GM12878 (cell line): ENCODE data around the gene TRABD2A. TPM values are rescaled to one million over a fixed set of nuclear protein-coding genes. Genes with fewer than 3 reads are reported as not detected.

ENCODE experiments used
- ATF7 ChIP-seq: fragments of 450-650 bp; IDR thresholded peaks from 2 replicates; pipeline ENCODE4 v1.6.1; 2016; ENCODE audit warnings: low read depth, mild to moderate bottlenecking
- BACH1 ChIP-seq: fragments of 450-650 bp; IDR thresholded peaks from 2 replicates; pipeline ENCODE4 v1.6.1; 2017; ENCODE audit warnings: mild to moderate bottlenecking, borderline replicate concordance
- BCL11A ChIP-seq: IDR thresholded peaks from 2 replicates; pipeline ENCODE4 v1.6.1; 2011; ENCODE audit warnings: low read depth, low read length
- CBX3 ChIP-seq: fragments of 200-600 bp; sonication (generic); IDR thresholded peaks from 2 replicates; pipeline ENCODE4 v1.6.1; 2016; ENCODE audit warnings: low read depth, borderline replicate concordance
- CREB1 ChIP-seq: IDR thresholded peaks from 2 replicates; pipeline ENCODE4 v1.6.1; 2012; ENCODE audit warnings: low read depth, mild to moderate bottlenecking, inconsistent platforms
- FOS ChIP-seq: IDR thresholded peaks from 3 replicates; pipeline ENCODE4 v1.6.1; 2011; ENCODE audit warnings: borderline replicate concordance; ENCODE audit not compliant: insufficient read length; ENCODE audit errors: extremely low read depth
- JUNB ChIP-seq: IDR thresholded peaks from 2 replicates; pipeline ENCODE4 v1.6.1; 2016; ENCODE audit warnings: antibody characterized with exemption, mild to moderate bottlenecking
- JUND ChIP-seq: IDR thresholded peaks from 2 replicates; pipeline ENCODE4 v1.6.1; 2012; ENCODE audit warnings: low read depth, mild to moderate bottlenecking, low read length, improper control_type of control experiment, moderate library complexity
- MEF2A ChIP-seq: IDR thresholded peaks from 2 replicates; pipeline ENCODE4 v1.6.1; 2011; ENCODE audit warnings: low read depth, mild to moderate bottlenecking, low read length, moderate library complexity; ENCODE audit not compliant: insufficient read depth
- MTA3 ChIP-seq: IDR thresholded peaks from 2 replicates; pipeline ENCODE4 v1.6.1; 2012; ENCODE audit warnings: low read length, inconsistent platforms, borderline replicate concordance
- NRF1 ChIP-seq: conservative IDR thresholded peaks from 2 replicates; pipeline ENCODE4 v1.6.1; 2011; ENCODE audit warnings: mild to moderate bottlenecking, low read depth, low read length, improper control_type of control experiment
- SIN3A ChIP-seq: IDR thresholded peaks from 2 replicates; pipeline ENCODE4 v1.6.1; 2012; ENCODE audit warnings: low read depth, low read length, improper control_type of control experiment
- SP1 ChIP-seq: IDR thresholded peaks from one replicate; pipeline ENCODE4 v1.6.1; 2011; ENCODE audit warnings: low read depth, low read length
- SREBF2 ChIP-seq: IDR thresholded peaks from 2 replicates; pipeline ENCODE4 v1.6.1; 2012; ENCODE audit warnings: mild to moderate bottlenecking, low read length
- ZNF384 ChIP-seq: IDR thresholded peaks from 2 replicates; pipeline ENCODE4 v1.6.1; 2012; ENCODE audit warnings: low read depth, mild to moderate bottlenecking, low read length, improper control_type of control experiment, borderline replicate concordance
- polyA plus RNA-seq, 11 experiments: library from polyadenylated mRNA; depleted of rRNA in 4 of 11; unstranded in 6 of 11; stranded (reverse) in 5 of 11; fragments of >200 nt; fragmentation: Nextera tagmentation in 4 of 11; fragmentation: Illumina TruSeq in 1 of 11; extraction: Ambion mirVana in 4 of 11; extraction: Trizol in 1 of 11; gene quantifications; 1 replicate in 1 of 11; 2 replicates in 10 of 11; pipeline versions ENCODE4 v1.2.1 to v1.2.3, GENCODE V29; 2011 to 2016; ENCODE audit warnings: inconsistent platforms in 2 of 11, missing spikeins in 2 of 11, low read depth in 1 of 11
- total RNA-seq, 4 experiments: library from RNA; depleted of rRNA in 3 of 4; stranded (reverse); fragments of >200 nt in 3 of 4; fragmentation: Illumina TruSeq in 1 of 4; extraction: Trizol in 1 of 4; gene quantifications; 2 replicates each; pipeline versions ENCODE4 v1.2.1 to v1.2.3, GENCODE V29; 2013 to 2021
- TF ChIP-seq, protein P1 (sequence below): IDR thresholded peaks from 2 replicates; pipeline ENCODE4 v1.6.1; 2011; ENCODE audit warnings: mild to moderate bottlenecking, low read depth, low read length, moderate library complexity; ENCODE audit not compliant: insufficient replicate concordance
- TF ChIP-seq, protein P2 (sequence below): IDR thresholded peaks from 2 replicates; pipeline ENCODE4 v1.6.1; 2011; ENCODE audit warnings: borderline replicate concordance, low read depth, mild to moderate bottlenecking, moderate library complexity, low read length; ENCODE audit not compliant: insufficient read depth, poor library complexity, severe bottlenecking
- TF ChIP-seq, protein P3 (sequence below): fragments of 450-650 bp; IDR thresholded peaks from 2 replicates; pipeline ENCODE4 v1.6.1; 2018; ENCODE audit warnings: borderline replicate concordance, mild to moderate bottlenecking; ENCODE audit not compliant: partially characterized antibody
- TF ChIP-seq, protein P4 (sequence below): fragments of 450-650 bp; IDR thresholded peaks from 2 replicates; pipeline ENCODE4 v1.6.1; 2014; ENCODE audit warnings: mild to moderate bottlenecking
- TF ChIP-seq, protein P5 (sequence below): IDR thresholded peaks from 2 replicates; pipeline ENCODE4 v1.6.1; 2012; ENCODE audit warnings: low read length, inconsistent platforms

TRABD2A gene
- total and polyA plus RNA-seq, 10 of the 15 experiments (the other 5 are each of a cell fraction or from before 2014, with no cell fraction given): 1.4 to 7.6 (median 4.1) TPM

DNA sequence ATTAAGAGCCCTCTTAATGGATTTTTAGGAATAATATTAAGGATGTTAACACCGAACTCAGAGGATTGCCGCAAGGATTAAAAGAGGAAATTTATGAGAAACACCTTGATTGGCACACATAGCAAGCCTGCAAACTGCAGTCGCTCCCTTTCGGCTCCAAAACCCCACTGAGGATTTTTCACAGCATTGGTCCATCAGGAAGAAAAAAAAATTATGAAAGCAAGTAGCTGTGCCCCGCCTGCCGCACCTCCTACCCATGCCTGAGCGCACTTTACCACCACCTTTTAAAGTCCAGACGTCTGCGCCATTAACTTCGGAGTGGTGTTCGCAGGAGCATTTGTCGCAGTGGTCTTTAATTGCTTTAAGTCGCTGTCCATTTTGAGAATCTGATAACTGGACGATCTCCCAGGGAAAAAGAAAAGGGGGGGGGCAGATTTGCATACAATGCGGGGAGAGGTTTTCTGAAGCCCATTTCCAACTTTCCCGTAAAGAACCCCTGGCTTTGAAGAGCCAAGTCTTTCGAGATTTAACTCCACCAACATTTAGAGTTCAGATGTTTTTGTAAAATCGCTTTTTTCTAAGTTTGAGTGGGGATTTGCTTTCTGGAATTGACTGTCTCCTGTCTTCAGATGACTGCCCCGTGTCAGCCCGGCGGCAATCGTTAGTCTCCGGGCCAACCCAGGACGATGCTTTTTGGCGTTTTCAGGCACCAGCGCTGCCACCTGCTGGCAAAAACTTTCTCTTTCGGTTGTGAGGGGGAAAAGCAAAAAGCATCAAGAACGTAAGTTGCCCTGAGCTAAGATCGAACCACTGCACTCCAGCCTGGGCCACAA is 913 bp upstream of the TRABD2A start (continued):
- TF ChIP-seq, protein P1, sequence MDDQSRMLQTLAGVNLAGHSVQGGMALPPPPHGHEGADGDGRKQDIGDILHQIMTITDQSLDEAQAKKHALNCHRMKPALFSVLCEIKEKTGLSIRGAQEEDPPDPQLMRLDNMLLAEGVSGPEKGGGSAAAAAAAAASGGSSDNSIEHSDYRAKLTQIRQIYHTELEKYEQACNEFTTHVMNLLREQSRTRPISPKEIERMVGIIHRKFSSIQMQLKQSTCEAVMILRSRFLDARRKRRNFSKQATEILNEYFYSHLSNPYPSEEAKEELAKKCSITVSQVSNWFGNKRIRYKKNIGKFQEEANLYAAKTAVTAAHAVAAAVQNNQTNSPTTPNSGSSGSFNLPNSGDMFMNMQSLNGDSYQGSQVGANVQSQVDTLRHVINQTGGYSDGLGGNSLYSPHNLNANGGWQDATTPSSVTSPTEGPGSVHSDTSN: no peak
- TF ChIP-seq, protein P2, sequence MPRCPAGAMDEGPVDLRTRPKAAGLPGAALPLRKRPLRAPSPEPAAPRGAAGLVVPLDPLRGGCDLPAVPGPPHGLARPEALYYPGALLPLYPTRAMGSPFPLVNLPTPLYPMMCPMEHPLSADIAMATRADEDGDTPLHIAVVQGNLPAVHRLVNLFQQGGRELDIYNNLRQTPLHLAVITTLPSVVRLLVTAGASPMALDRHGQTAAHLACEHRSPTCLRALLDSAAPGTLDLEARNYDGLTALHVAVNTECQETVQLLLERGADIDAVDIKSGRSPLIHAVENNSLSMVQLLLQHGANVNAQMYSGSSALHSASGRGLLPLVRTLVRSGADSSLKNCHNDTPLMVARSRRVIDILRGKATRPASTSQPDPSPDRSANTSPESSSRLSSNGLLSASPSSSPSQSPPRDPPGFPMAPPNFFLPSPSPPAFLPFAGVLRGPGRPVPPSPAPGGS: no peak
- no peak for TF ChIP-seq CREB1
- no peak for TF ChIP-seq FOS
- no peak for TF ChIP-seq ZNF384
- TF ChIP-seq NRF1: no peak
- TF ChIP-seq BCL11A: no peak
- TF ChIP-seq MEF2A: no peak
- no peak for TF ChIP-seq ATF7
- no peak for TF ChIP-seq SP1
- no peak for TF ChIP-seq SIN3A
- TF ChIP-seq, protein P3, sequence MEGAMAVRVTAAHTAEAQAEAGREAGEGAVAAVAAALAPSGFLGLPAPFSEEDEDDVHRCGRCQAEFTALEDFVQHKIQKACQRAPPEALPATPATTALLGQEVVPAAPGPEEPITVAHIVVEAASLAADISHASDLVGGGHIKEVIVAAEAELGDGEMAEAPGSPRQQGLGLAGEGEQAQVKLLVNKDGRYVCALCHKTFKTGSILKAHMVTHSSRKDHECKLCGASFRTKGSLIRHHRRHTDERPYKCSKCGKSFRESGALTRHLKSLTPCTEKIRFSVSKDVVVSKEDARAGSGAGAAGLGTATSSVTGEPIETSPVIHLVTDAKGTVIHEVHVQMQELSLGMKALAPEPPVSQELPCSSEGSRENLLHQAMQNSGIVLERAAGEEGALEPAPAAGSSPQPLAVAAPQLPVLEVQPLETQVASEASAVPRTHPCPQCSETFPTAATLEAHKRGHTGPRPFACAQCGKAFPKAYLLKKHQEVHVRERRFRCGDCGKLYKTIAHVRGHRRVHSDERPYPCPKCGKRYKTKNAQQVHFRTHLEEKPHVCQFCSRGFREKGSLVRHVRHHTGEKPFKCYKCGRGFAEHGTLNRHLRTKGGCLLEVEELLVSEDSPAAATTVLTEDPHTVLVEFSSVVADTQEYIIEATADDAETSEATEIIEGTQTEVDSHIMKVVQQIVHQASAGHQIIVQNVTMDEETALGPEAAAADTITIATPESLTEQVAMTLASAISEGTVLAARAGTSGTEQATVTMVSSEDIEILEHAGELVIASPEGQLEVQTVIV: peak; percentile 26
- no peak for TF ChIP-seq BACH1
- TF ChIP-seq, protein P4, sequence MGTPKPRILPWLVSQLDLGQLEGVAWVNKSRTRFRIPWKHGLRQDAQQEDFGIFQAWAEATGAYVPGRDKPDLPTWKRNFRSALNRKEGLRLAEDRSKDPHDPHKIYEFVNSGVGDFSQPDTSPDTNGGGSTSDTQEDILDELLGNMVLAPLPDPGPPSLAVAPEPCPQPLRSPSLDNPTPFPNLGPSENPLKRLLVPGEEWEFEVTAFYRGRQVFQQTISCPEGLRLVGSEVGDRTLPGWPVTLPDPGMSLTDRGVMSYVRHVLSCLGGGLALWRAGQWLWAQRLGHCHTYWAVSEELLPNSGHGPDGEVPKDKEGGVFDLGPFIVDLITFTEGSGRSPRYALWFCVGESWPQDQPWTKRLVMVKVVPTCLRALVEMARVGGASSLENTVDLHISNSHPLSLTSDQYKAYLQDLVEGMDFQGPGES: no peak
- TF ChIP-seq CBX3: no peak
- peak; percentile 44 for TF ChIP-seq JUNB
- no peak for TF ChIP-seq SREBF2
- TF ChIP-seq, protein P5, sequence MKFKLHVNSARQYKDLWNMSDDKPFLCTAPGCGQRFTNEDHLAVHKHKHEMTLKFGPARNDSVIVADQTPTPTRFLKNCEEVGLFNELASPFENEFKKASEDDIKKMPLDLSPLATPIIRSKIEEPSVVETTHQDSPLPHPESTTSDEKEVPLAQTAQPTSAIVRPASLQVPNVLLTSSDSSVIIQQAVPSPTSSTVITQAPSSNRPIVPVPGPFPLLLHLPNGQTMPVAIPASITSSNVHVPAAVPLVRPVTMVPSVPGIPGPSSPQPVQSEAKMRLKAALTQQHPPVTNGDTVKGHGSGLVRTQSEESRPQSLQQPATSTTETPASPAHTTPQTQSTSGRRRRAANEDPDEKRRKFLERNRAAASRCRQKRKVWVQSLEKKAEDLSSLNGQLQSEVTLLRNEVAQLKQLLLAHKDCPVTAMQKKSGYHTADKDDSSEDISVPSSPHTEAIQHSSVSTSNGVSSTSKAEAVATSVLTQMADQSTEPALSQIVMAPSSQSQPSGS: no peak
- TF ChIP-seq MTA3: no peak
- TF ChIP-seq JUND: no peak
